HEK293T (cell line): ENCODE results near the gene TM9SF4.

Experiments used
- BHLHE40 ChIP-seq: fragments of 450-650 bp; IDR thresholded peaks from 2 replicates; pipeline ENCODE4 v1.6.1; 2016; ENCODE audit warnings: mild to moderate bottlenecking, moderate library complexity, borderline replicate concordance
- ELF4 ChIP-seq: fragments of 450-650 bp; IDR thresholded peaks from 2 replicates; pipeline ENCODE4 v1.6.1; 2017; ENCODE audit warnings: antibody characterized with exemption
- FOXK2 ChIP-seq: fragments of 450-650 bp; IDR thresholded peaks from 2 replicates; pipeline ENCODE4 v1.6.1; 2016; ENCODE audit warnings: mild to moderate bottlenecking
- L3MBTL2 ChIP-seq: fragments of 450-650 bp; conservative IDR thresholded peaks from 2 replicates; pipeline ENCODE4 v1.6.1; 2016; ENCODE audit warnings: mild to moderate bottlenecking
- PKNOX1 ChIP-seq: fragments of 450-650 bp; IDR thresholded peaks from 2 replicates; pipeline ENCODE4 v1.6.1; 2016
- SP1 ChIP-seq: fragments of 450-650 bp; IDR thresholded peaks from 2 replicates; pipeline ENCODE4 v1.6.1; 2017
- SUZ12 ChIP-seq: fragments of 450-650 bp; IDR thresholded peaks from 2 replicates; pipeline ENCODE4 v1.6.1; 2016; ENCODE audit warnings: mild to moderate bottlenecking
- ZNF384 ChIP-seq: fragments of 450-650 bp; IDR thresholded peaks from 2 replicates; pipeline ENCODE4 v1.6.1; 2016

GRCh38 chr20:32142991-32143390, 33.5 kb downstream of the TM9SF4 start:
- no peak for TF ChIP-seq L3MBTL2
- no peak for TF ChIP-seq SP1
- TF ChIP-seq BHLHE40: no peak
- no peak for TF ChIP-seq FOXK2
- no peak for TF ChIP-seq ZNF384
- no peak for TF ChIP-seq ELF4
- TF ChIP-seq SUZ12: no peak
- TF ChIP-seq PKNOX1: no peak
